Activated CD4-positive, alpha-beta T cell treated with anti-CD3 and anti-CD28 coated beads, Interleukin-2, amount 10 ng/mL, durations not matched to agents 24 days and 14 days (primary cell): Measurements from ENCODE around the gene CD1C. TPM values are rescaled to one million over a fixed set of nuclear protein-coding genes. Genes with fewer than 3 reads are reported as not detected.

Experiments used
- DNase-seq: peaks from one replicate; pipeline ENCODE4 v3.0.0; 2022
- H3K27ac Mint-ChIP-seq: one replicate; pipeline ENCODE4 v1.8.0; 2022; ENCODE audit warnings: mild to moderate bottlenecking, mixed read lengths
- H3K27me3 Mint-ChIP-seq: one replicate; pipeline ENCODE4 v1.8.0; 2022; ENCODE audit warnings: mixed read lengths
- H3K36me3 Mint-ChIP-seq: one replicate; pipeline ENCODE4 v1.8.0; 2022; ENCODE audit warnings: low read depth, mild to moderate bottlenecking, mixed read lengths
- H3K4me1 Mint-ChIP-seq: one replicate; pipeline ENCODE4 v1.8.0; 2021; ENCODE audit warnings: mixed read lengths
- H3K4me3 Mint-ChIP-seq: one replicate; pipeline ENCODE4 v1.8.0; 2022; ENCODE audit warnings: mild to moderate bottlenecking, moderate library complexity, mixed read lengths
- H3K9me3 Mint-ChIP-seq: one replicate; pipeline ENCODE4 v1.8.0; 2021; ENCODE audit warnings: mixed read lengths
- intact Hi-C: fragments of 100-400 bp; cut with micrococcal nuclease; formaldehyde crosslinking; loops from one replicate; pipeline ENCODE4 v1.15.1; 2023
- total RNA-seq: library from RNA; stranded (reverse); gene quantifications from 2 replicates; pipeline ENCODE4 v1.2.3, GENCODE V29; 2022

The CD1C gene
- total RNA-seq, 1 donor from 2014 or later, result 0.65 TPM

DNA sequence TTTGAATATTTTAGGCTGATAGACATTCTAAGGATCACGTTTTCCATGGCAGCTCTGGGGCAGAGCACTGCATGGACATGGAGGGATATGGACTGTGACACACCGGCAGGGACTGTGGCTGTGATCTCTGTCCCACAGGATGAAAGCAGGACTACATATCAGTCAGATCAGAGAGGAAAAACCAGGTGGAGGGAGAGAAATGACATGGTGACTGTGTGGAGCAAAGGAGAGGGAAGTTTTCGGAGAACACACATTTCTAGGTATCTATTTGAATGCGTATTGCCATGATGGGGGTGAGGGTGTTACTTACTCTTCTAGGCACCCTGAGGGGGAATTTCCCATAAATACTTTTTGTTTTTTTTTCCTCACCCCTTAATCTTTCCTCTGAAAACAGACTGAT lies 3.2 kb upstream of the CD1C start:
- no peaks in the 10 kb centered on the region for H3K27me3 Mint-ChIP-seq
- no peak overlapping the region for H3K4me3 Mint-ChIP-seq
- H3K9me3 Mint-ChIP-seq, result peaks cover 10% of the 10 kb centered on the region
- H3K27ac Mint-ChIP-seq, result peak overlapping the region; percentile 4
- intact Hi-C loops, result loop anchor here (5.0 to 10.0 kb wide), 2 partner anchors 36 to 788 kb away; partner anchors contain the start of gene AIM2
- DNase-seq, result no peak
- H3K4me1 Mint-ChIP-seq, result peaks cover 15% of the 10 kb centered on the region
- H3K36me3 Mint-ChIP-seq, result no peaks in the 10 kb centered on the region

GRCh38 chr1:158286941-158287346 lies 2.8 kb upstream of the CD1C start:
- DNase-seq, result no peak
- H3K36me3 Mint-ChIP-seq, result no peaks in the 10 kb centered on the region
- no peaks in the 10 kb centered on the region for H3K27me3 Mint-ChIP-seq
- peaks cover 6% of the 10 kb centered on the region for H3K9me3 Mint-ChIP-seq
- H3K4me3 Mint-ChIP-seq, result no peak overlapping the region
- intact Hi-C loops, result loop anchor here (5.0 to 10.0 kb wide), 2 partner anchors 35 to 788 kb away; partner anchors contain the start of gene AIM2
- peak overlapping the region; percentile 49 for H3K27ac Mint-ChIP-seq
- peaks cover 15% of the 10 kb centered on the region for H3K4me1 Mint-ChIP-seq

DNA sequence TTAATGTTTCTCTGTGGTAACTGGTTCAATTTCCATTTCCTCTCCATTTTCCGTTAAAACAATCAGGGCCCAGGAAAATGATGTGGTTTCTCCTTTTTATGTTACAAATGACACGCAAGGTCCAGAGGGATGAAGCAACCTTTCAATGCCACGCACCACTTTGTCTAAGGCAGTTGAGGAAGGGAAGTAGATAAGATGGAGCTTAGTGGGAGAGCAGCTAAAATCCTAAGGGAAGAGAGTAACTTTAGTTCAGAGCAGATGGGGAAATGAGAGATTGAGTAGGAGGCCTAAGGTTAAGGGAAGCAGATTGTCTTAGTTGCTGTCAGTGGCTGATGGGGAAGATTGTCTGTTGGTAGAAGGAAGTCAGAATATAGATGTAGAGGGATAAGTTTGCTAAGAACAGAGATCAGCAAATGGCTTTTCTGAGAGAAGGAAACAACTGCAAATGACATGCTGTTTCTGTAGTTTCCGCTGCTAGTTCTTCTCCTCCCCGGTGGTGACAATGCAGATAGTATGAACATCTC lies 660 bp downstream of the CD1C start:
- Mint-ChIP-seq H3K4me1 (peaks cover 13% of the 10 kb centered on the region), H3K27me3 (no peaks in the 10 kb centered on the region), H3K36me3 (no peaks in the 10 kb centered on the region), H3K27ac (no peak overlapping the region), H3K9me3 (no peaks in the 10 kb centered on the region), H3K4me3 (no peak overlapping the region)
- no peak for DNase-seq
- intact Hi-C loops, result no loop called here

DNA sequence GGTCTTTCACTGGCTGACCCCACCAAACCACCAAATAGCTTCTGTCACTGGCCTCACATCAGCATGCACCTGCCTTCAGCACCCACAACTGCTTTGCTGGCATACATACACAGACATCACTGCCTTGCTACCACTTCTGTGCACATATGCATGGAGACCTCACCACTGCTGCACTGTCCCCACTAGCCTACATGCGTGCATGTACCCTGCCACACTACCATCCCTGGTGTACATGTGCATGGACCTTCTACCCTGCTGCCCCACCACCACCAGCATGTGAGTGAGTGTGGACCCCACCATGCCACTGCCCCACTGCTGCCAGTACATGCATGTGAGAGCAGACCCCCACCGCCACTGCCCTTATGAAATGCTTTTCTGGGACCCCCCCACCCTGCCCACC lies 6.1 kb downstream of the CD1C start:
- H3K4me3 Mint-ChIP-seq, result no peak overlapping the region
- peaks cover 8% of the 10 kb centered on the region for H3K9me3 Mint-ChIP-seq
- H3K4me1 Mint-ChIP-seq, result no peaks in the 10 kb centered on the region
- H3K27me3 Mint-ChIP-seq, result no peaks in the 10 kb centered on the region
- no peaks in the 10 kb centered on the region for H3K36me3 Mint-ChIP-seq
- no peak for DNase-seq
- no peak overlapping the region for H3K27ac Mint-ChIP-seq
- intact Hi-C loops, result no loop called here

DNA sequence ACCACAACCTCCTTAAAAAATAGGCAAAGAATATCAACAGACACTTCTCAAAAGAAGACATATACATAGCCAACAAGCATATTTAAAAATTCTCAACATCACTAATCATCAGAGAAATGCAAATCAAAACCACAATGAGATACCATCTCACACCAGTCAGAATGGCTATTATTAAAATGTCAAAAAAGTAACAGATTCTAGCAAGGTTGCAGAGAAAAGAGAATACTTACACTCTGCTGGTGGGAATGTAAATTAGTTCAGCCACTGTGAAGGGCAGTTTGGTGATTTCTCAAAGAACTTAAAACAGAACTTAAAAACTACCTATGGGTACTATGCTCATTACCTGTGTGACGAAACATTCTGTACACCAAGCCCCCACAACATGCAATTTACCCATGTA lies 20.9 kb downstream of the CD1C start:
- Mint-ChIP-seq H3K9me3 (peaks cover 4% of the 10 kb centered on the region), H3K4me3 (no peak overlapping the region), H3K36me3 (no peaks in the 10 kb centered on the region), H3K27me3 (no peaks in the 10 kb centered on the region), H3K4me1 (no peaks in the 10 kb centered on the region), H3K27ac (no peak overlapping the region)
- intact Hi-C loops, result no loop called here
- no peak for DNase-seq

GRCh38 chr1:158311066-158311465 lies 21.3 kb downstream of the CD1C start:
- Mint-ChIP-seq H3K36me3 (no peaks in the 10 kb centered on the region), H3K9me3 (peaks cover 4% of the 10 kb centered on the region), H3K27ac (no peak overlapping the region), H3K4me3 (no peak overlapping the region), H3K4me1 (no peaks in the 10 kb centered on the region), H3K27me3 (no peaks in the 10 kb centered on the region)
- intact Hi-C loops, result no loop called here
- DNase-seq, result no peak

DNA sequence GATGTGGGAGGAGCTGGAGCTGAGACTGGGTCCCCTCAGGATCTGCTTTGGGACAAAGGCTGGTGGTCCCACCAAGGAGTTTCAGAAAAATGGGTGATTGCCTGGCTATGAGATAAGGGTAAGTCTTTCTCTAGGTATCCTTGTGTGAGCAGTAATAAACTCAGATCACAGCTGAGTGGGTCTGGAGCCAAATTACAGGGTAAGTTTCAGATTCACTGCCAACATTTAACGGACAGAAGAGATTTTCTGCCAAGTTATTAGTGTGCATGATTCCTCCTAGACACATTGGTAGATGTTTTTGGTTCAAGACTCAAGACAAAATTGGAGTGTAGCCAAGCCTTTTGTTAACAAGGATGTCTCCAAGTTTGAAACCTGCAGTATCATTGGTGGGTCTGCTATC lies 34.1 kb downstream of the CD1C start:
- intact Hi-C loops, result loop anchor here (5.0 kb wide), 1 partner anchor 37 kb away; the partner anchor contains the start of gene CD1C
- no peak for DNase-seq
- Mint-ChIP-seq H3K4me1 (no peaks in the 10 kb centered on the region), H3K27ac (no peak overlapping the region), H3K9me3 (peaks cover 6% of the 10 kb centered on the region), H3K4me3 (no peak overlapping the region), H3K27me3 (no peaks in the 10 kb centered on the region), H3K36me3 (no peaks in the 10 kb centered on the region)

DNA sequence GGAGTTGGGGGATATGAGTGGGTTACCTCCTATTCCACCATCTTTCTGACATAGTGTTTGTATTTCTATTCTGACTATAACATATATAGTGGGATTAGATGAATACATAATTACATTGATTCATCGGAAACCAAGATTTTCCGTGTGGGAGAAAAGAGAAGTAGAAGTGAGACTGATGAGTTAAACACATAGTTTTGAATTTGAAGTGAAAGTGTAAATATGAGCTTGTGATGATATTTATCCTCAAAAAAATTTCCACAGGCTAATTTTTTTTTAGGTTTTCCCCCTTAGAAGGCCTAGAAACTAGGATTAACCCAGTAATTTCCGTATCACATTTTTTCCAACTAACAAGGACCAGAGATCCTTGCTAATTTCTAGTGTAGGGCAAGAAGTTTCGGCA lies 34.7 kb downstream of the CD1C start:
- Mint-ChIP-seq H3K4me3 (no peak overlapping the region), H3K27me3 (no peaks in the 10 kb centered on the region), H3K36me3 (no peaks in the 10 kb centered on the region), H3K4me1 (no peaks in the 10 kb centered on the region), H3K27ac (no peak overlapping the region), H3K9me3 (peaks cover 6% of the 10 kb centered on the region)
- intact Hi-C loops, result loop anchor here (5.0 kb wide), 1 partner anchor 37 kb away; the partner anchor contains the start of gene CD1C
- DNase-seq, result no peak

DNA sequence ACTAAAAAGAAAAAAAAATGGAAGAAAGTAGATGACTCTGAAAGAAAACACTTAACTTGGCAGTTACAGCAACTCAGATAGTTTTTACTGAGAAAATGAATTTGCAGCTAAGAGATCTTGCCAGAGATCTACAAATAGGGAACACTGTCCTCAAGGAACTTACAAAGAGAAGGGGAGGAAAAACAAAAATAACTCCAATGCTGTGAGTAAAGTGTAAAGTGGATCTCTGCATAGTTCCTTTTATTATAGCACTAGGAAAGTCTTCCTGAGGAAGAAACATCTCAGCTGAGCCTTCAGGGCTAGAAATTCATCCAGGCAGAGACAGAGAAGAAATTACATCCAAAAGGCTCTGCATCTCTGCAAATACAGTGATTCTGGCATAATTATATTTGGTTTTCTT lies 37.8 kb downstream of the CD1C start:
- Mint-ChIP-seq H3K36me3 (no peaks in the 10 kb centered on the region), H3K9me3 (peaks cover 6% of the 10 kb centered on the region), H3K27me3 (no peaks in the 10 kb centered on the region), H3K27ac (no peak overlapping the region), H3K4me1 (no peaks in the 10 kb centered on the region), H3K4me3 (no peak overlapping the region)
- DNase-seq, result no peak
- intact Hi-C loops, result no loop called here

DNA sequence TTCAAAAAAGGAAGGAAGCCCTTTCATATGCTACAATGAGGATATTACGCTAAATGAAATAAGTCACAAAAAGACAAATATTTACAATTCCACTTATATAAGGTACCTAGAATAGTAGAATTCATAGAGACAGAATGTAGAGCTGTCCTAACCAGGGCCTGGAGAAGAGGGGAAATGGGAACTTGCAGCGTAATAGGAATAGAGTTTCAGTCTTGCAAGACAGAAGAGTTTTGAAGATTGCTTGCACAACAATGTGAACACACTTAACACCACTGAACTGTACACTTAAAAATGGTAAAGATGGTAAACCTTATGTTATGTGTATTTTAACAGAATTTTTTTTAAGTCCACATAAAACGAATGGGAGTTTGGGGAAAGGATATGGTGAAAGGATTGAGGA lies 38.7 kb downstream of the CD1C start:
- H3K36me3 Mint-ChIP-seq, result no peaks in the 10 kb centered on the region
- peaks cover 2% of the 10 kb centered on the region for H3K4me1 Mint-ChIP-seq
- no peak overlapping the region for H3K4me3 Mint-ChIP-seq
- H3K9me3 Mint-ChIP-seq, result no peaks in the 10 kb centered on the region
- H3K27me3 Mint-ChIP-seq, result no peaks in the 10 kb centered on the region
- intact Hi-C loops, result no loop called here
- no peak overlapping the region for H3K27ac Mint-ChIP-seq
- DNase-seq, result no peak

GRCh38 chr1:158329300-158329699 lies 39.6 kb downstream of the CD1C start:
- no peak overlapping the region for H3K4me3 Mint-ChIP-seq
- H3K36me3 Mint-ChIP-seq, result no peaks in the 10 kb centered on the region
- H3K27ac Mint-ChIP-seq, result no peak overlapping the region
- no peaks in the 10 kb centered on the region for H3K27me3 Mint-ChIP-seq
- no peak for DNase-seq
- no peaks in the 10 kb centered on the region for H3K9me3 Mint-ChIP-seq
- intact Hi-C loops, result no loop called here
- H3K4me1 Mint-ChIP-seq, result peaks cover 4% of the 10 kb centered on the region

- Mint-ChIP-seq H3K36me3 (no peaks in the 10 kb centered on the region), H3K4me1 (peaks cover 6% of the 10 kb centered on the region), H3K27me3 (no peaks in the 10 kb centered on the region), H3K4me3 (no peak overlapping the region), H3K9me3 (no peaks in the 10 kb centered on the region), H3K27ac (no peak overlapping the region)
- intact Hi-C loops, result loop anchor here (2.0 kb wide), 1 partner anchor 125 kb away; no protein-coding TSS in a partner anchor
- DNase-seq, result peak; percentile 58
These were observed 40.0 kb downstream of the CD1C start for GRCh38 chr1:158329733-158330132.

- no peaks in the 10 kb centered on the region for H3K27me3 Mint-ChIP-seq
- no peaks in the 10 kb centered on the region for H3K36me3 Mint-ChIP-seq
- H3K4me3 Mint-ChIP-seq, result no peak overlapping the region
- no peak overlapping the region for H3K27ac Mint-ChIP-seq
- H3K4me1 Mint-ChIP-seq, result peaks cover 6% of the 10 kb centered on the region
- intact Hi-C loops, result loop anchor here (2.0 kb wide), 1 partner anchor 126 kb away; no protein-coding TSS in a partner anchor
- no peaks in the 10 kb centered on the region for H3K9me3 Mint-ChIP-seq
- no peak for DNase-seq
These were observed 40.8 kb downstream of the CD1C start for GRCh38 chr1:158330391-158331105.

DNA sequence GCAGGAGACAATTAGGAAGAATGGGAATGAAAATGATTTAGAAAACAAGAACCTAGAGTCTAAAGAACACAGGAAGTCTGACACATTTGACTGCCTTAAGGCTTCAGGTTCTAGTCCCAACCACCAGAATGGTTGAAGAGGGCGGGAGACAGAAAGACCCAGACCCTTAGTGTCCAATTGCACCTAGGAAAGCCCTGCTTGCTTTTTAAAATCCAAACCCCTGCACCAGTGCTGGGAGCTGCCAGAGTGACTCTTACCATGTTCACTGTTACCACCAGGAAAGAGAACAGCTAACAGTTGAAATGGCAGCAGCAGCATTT lies 41.3 kb downstream of the CD1C start:
- Mint-ChIP-seq H3K4me3 (no peak overlapping the region), H3K4me1 (peaks cover 7% of the 10 kb centered on the region), H3K27ac (no peak overlapping the region), H3K27me3 (no peaks in the 10 kb centered on the region), H3K9me3 (no peaks in the 10 kb centered on the region), H3K36me3 (no peaks in the 10 kb centered on the region)
- no peak for DNase-seq
- intact Hi-C loops, result loop anchor here (2.0 kb wide), 1 partner anchor 126 kb away; no protein-coding TSS in a partner anchor
